Activated T-helper 1 cell treated with anti-CD3 and anti-CD28 coated beads, Interleukin-12 subunit alpha, Interleukin-12 subunit beta, Interleukin-2, Interleukin-4 antibody, amounts not matched to agents 30 ng/mL and 10 ng/mL and 1 ng/mL, durations not matched to agents 14 hours and 24 hours and 36 hours (primary cell): ENCODE data around the gene ELP2. TPM values are rescaled to one million over a fixed set of nuclear protein-coding genes. Genes with fewer than 3 reads are reported as not detected.
A peak's percentile ranks its signal among the peaks of the same experiment; 100 is the strongest.
"Not testable (repeated sequence)": the region's sequence is repeated elsewhere in the genome, so short reads cannot be mapped to it uniquely, and the experiment has no call there.

ENCODE experiments used
- DNase-seq: peaks from one replicate; pipeline ENCODE4 v3.0.0; 2021; ENCODE audit warnings: low spot score
- H3K27ac Mint-ChIP-seq: one replicate; pipeline ENCODE4 v1.8.0; 2021; ENCODE audit warnings: mild to moderate bottlenecking, mixed read lengths
- H3K27me3 Mint-ChIP-seq: one replicate; pipeline ENCODE4 v1.8.0; 2022; ENCODE audit warnings: mild to moderate bottlenecking, moderate library complexity, mixed read lengths; ENCODE audit not compliant: insufficient read depth
- H3K36me3 Mint-ChIP-seq: one replicate; pipeline ENCODE4 v1.8.0; 2021; ENCODE audit warnings: low read depth, mixed read lengths
- H3K4me1 Mint-ChIP-seq: one replicate; pipeline ENCODE4 v1.8.0; 2021; ENCODE audit warnings: low read depth, mixed read lengths
- H3K4me3 Mint-ChIP-seq: one replicate; pipeline ENCODE4 v1.8.0; 2021; ENCODE audit warnings: mild to moderate bottlenecking, moderate library complexity, mixed read lengths
- H3K9me3 Mint-ChIP-seq: one replicate; pipeline ENCODE4 v1.8.0; 2021; ENCODE audit warnings: mixed read lengths
- intact Hi-C: fragments of 100-400 bp; cut with micrococcal nuclease; formaldehyde crosslinking; loops from one replicate; pipeline ENCODE4 v1.15.1; 2024
- total RNA-seq: library from RNA; stranded (reverse); gene quantifications from 2 replicates; pipeline ENCODE4 v1.2.3, GENCODE V29; 2022

The ELP2 gene
- total RNA-seq, 1 donor from 2014 or later = 97.1 TPM

GRCh38 chr18:36104749-36105148 is 24.9 kb upstream of the ELP2 start:
- Mint-ChIP-seq H3K4me1 (no peaks in the 10 kb centered on the region), H3K27me3 (peaks cover 4% of the 10 kb centered on the region), H3K36me3 (peaks cover 5% of the 10 kb centered on the region), H3K4me3 (no peak overlapping the region), H3K9me3 (no peaks in the 10 kb centered on the region), H3K27ac (no peak overlapping the region)
- no peak for DNase-seq
- intact Hi-C loops = no loop called here

DNA sequence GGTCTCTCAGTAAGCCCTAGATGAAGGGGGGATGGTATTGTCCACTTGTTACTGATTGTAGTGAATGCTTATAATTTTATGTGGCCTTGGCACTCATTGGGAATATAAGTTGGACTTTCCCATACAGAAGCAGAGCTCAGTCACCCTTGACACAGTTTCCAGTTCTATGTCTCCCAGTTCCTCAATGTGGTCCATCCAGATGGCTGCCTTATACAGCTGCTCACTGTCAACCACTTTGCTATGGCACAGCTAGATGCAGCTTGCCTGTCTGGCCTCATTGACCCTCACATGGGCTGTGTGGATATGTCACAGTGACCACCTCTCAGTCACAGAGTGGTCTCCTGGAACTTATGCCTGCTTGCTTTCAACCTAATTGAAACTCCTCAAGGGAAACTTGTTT is 22.2 kb upstream of the ELP2 start:
- Mint-ChIP-seq H3K4me3 (no peak overlapping the region), H3K27me3 (peaks cover 4% of the 10 kb centered on the region)

DNA sequence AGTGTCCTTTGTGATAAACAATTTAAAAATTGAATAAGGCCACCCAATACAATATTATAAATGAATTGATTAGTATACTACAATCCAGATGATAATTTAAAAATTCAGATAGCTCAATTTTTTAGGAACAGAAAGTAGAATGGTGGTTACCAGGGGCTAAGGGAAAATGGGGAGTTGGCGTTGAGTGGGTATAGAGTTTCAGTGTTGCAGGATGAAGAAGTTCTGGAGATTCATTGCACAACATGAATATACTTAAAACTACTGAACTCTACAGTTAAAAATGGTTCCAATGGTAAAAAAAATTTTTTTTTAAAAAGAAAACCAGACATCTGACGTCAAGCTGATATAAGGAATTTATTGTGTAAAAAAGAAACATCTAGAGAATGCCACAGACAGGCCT is 21.5 kb upstream of the ELP2 start:
- H3K9me3 Mint-ChIP-seq = no peaks in the 10 kb centered on the region
- H3K36me3 Mint-ChIP-seq = peaks cover 23% of the 10 kb centered on the region
- H3K4me1 Mint-ChIP-seq = no peaks in the 10 kb centered on the region
- peaks cover 4% of the 10 kb centered on the region for H3K27me3 Mint-ChIP-seq
- DNase-seq = no peak
- no peak overlapping the region for H3K4me3 Mint-ChIP-seq
- intact Hi-C loops = no loop called here
- no peak overlapping the region for H3K27ac Mint-ChIP-seq

More for the DNA sequence above, 22.2 kb upstream of the ELP2 start:
- Mint-ChIP-seq H3K4me1 (no peaks in the 10 kb centered on the region), H3K27ac (no peak overlapping the region), H3K9me3 (no peaks in the 10 kb centered on the region), H3K36me3 (peaks cover 20% of the 10 kb centered on the region)
- intact Hi-C loops = no loop called here
- no peak for DNase-seq

DNA sequence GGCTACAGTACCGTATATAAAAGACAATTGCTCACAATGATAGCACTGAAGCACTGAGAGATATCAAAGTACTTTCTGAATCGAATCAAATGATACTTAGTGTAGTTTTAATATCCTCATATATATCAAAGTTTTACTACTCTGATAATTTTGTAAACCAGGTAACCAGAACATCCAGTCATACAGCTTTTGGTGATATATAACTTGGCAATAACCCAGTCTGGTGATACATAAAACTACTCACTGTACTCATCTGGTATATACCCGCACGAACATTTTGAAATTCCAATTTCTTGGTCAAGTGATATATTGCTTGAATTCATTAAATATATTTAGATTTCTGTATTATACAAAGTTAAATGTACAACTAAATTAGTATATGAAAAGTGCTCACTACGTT is 21.1 kb upstream of the ELP2 start:
- intact Hi-C loops = no loop called here
- H3K36me3 Mint-ChIP-seq = peaks cover 24% of the 10 kb centered on the region
- H3K4me1 Mint-ChIP-seq = no peaks in the 10 kb centered on the region
- H3K4me3 Mint-ChIP-seq = no peak overlapping the region
- DNase-seq = no peak
- H3K9me3 Mint-ChIP-seq = no peaks in the 10 kb centered on the region
- H3K27ac Mint-ChIP-seq = no peak overlapping the region
- peaks cover 4% of the 10 kb centered on the region for H3K27me3 Mint-ChIP-seq

DNA sequence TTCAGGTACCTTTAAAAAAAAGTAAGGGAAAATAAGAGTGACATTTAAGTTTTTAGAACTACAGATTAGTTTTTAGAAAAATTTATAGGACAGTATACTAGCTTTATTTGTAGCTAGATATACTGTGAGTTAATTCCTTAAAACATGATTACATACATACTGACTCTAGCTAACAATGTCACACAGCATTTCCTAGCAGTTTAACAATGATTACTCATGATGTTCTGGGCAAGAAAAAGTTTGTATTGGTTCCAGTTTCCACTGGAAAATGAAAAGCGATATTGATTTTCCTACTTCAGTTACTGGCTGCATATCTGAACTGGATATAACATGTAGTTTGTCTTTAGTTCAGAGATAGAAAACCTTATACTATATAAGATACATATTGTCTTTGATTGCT is 20.0 kb upstream of the ELP2 start:
- Mint-ChIP-seq H3K4me3 (no peak overlapping the region), H3K27me3 (peaks cover 2% of the 10 kb centered on the region), H3K27ac (no peak overlapping the region), H3K36me3 (peaks cover 29% of the 10 kb centered on the region), H3K4me1 (no peaks in the 10 kb centered on the region), H3K9me3 (no peaks in the 10 kb centered on the region)
- intact Hi-C loops = no loop called here
- DNase-seq = no peak

DNA sequence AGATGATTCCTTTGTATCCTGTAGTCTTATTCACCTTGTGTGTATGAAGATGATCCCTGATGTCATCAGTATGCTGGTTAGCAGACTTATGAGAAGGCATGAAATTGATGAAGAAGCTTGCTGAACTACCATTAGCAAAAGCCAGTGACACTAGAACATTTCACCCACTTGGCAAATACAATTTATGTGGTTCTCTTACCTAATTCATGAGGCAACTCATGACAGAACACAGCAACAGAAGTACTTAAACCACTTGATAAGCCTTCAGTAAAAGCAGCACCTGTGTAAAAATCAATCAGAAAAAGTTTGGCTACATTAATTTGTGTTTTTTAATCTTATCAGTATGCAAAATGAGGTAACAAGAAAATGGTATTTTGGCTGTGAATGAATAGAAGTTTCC is 17.4 kb upstream of the ELP2 start:
- Mint-ChIP-seq H3K36me3 (peaks cover 41% of the 10 kb centered on the region), H3K27me3 (no peaks in the 10 kb centered on the region), H3K27ac (no peak overlapping the region), H3K4me3 (no peak overlapping the region), H3K4me1 (no peaks in the 10 kb centered on the region), H3K9me3 (no peaks in the 10 kb centered on the region)
- DNase-seq = no peak
- intact Hi-C loops = no loop called here

DNA sequence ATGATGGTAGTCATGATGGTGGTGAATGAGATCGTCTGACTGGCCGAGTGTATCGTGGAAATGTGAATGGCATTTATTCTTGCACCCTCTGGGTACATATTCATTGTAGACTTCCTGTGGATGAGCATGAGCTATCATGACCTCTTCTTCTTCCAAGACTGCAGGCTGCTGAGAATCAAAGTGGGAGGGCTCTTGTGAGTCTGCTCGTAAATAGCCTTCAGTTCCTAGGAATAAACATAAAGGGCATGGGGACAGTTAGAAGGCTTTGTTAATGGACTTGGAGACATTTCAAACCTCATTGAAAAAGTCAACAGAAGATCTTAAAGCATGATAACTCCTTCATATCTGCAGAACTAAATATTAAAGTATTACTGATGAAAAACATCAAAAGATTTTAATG is 15.4 kb upstream of the ELP2 start:
- Mint-ChIP-seq H3K27me3 (no peaks in the 10 kb centered on the region), H3K9me3 (no peaks in the 10 kb centered on the region), H3K36me3 (peaks cover 46% of the 10 kb centered on the region), H3K4me3 (no peak overlapping the region), H3K27ac (no peak overlapping the region), H3K4me1 (no peaks in the 10 kb centered on the region)
- intact Hi-C loops = no loop called here
- DNase-seq = no peak

DNA sequence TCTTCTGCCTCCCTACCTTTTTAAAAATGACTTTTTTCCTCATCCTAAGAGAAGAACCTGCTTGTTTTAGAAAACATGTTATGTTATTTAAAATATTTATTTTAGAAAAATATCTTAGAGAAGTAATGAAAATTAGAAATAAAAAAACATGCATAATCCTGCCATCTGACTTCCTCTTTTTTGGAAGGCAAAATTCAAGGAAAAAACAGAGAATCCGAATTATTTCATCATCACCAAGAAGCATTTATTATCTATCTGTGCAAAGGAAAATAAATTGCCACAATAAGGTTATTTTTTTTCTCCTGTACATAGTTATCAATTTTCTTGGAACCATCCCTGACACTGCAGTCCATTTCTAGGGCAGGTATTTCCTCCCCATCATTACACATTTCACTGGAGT is 15.0 kb upstream of the ELP2 start:
- Mint-ChIP-seq H3K27ac (no peak overlapping the region), H3K27me3 (no peaks in the 10 kb centered on the region), H3K4me1 (no peaks in the 10 kb centered on the region), H3K9me3 (no peaks in the 10 kb centered on the region), H3K36me3 (peaks cover 45% of the 10 kb centered on the region), H3K4me3 (no peak overlapping the region)
- DNase-seq = no peak
- intact Hi-C loops = no loop called here

DNA sequence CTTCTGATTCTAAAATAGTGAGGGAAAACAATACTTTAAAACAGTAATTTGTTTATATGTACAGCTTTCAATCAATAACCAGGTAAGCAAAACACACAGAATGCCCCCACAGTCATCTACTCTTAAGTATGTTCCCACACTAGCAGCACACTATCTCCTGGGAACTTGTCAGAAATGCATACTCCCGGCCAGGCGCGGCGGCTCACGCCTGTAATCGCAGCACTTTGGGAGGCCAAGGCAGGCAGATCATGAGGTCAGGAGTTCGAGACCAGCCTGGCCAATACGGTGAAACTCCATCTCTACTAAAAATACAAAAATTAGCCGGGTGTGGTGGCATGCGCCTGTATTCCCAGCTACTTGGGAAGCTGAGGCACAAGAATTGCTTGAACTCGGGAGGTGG is 12.9 kb upstream of the ELP2 start:
- H3K4me1 Mint-ChIP-seq, intact Hi-C loops, H3K27me3 Mint-ChIP-seq, H3K27ac Mint-ChIP-seq, H3K9me3 Mint-ChIP-seq, H3K4me3 Mint-ChIP-seq, DNase-seq: not testable (repeated sequence)
- peaks cover 46% of the 10 kb centered on the region for H3K36me3 Mint-ChIP-seq

- Mint-ChIP-seq H3K4me1 (peaks cover 2% of the 10 kb centered on the region), H3K27ac (no peak overlapping the region), H3K9me3 (no peaks in the 10 kb centered on the region), H3K4me3 (no peak overlapping the region), H3K27me3 (no peaks in the 10 kb centered on the region), H3K36me3 (peaks cover 48% of the 10 kb centered on the region)
- DNase-seq = no peak
- intact Hi-C loops = no loop called here
These were observed 9.4 kb upstream of the ELP2 start for GRCh38 chr18:36120297-36120696.

DNA sequence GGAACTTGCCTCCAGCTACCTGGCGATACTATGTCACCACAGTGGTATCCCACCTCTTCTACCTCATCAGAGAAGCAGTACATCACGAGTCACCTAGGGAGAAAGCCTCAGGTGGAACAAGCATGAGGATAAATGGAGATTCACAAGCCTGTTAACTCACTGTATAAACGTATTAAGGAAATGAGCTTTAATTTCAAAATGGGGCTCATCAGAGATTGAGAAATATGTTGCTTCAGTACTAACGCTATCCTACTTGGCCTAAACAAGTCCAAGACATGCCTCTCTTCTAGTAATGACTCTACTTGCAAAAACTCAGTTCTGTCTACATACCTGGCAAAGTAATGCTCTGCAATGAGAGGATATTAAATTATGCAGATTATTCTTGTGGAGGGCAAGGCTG is 4.9 kb upstream of the ELP2 start:
- Mint-ChIP-seq H3K4me1 (peaks cover 29% of the 10 kb centered on the region), H3K9me3 (no peaks in the 10 kb centered on the region), H3K27me3 (no peaks in the 10 kb centered on the region), H3K36me3 (peaks cover 44% of the 10 kb centered on the region), H3K27ac (no peak overlapping the region), H3K4me3 (no peak overlapping the region)
- intact Hi-C loops = loop anchor here (5.0 kb wide), 2 partner anchors 148 to 543 kb away; partner anchors contain the start of gene GALNT1
- DNase-seq = no peak

DNA sequence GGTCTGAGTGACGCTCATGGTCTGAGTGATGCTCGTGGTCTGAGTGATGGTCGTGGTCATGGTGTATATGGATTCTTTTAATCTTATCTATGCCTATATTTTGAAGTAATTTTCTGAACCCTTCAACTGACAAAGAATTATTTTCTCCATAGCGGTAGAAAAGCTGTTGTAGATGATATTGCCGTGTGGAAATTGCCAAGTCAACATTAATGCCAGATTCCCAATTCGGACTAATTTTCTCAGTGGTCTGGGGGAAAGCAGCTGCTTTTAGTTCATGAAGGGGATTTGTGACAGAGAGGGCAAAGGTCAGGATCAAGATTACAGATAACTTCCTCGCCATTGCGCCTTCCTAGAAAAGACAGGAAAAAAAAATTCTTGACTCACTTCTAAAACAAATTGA is 3.0 kb upstream of the ELP2 start:
- intact Hi-C loops = loop anchor here (5.0 kb wide), 2 partner anchors 149 to 544 kb away; partner anchors contain the start of gene GALNT1
- peak overlapping the region; percentile 6 for H3K4me3 Mint-ChIP-seq
- no peak for DNase-seq
- peaks cover 39% of the 10 kb centered on the region for H3K36me3 Mint-ChIP-seq
- no peak overlapping the region for H3K27ac Mint-ChIP-seq
- no peaks in the 10 kb centered on the region for H3K9me3 Mint-ChIP-seq
- peaks cover 40% of the 10 kb centered on the region for H3K4me1 Mint-ChIP-seq
- no peaks in the 10 kb centered on the region for H3K27me3 Mint-ChIP-seq

- Mint-ChIP-seq H3K27me3 (no peaks in the 10 kb centered on the region), H3K36me3 (peaks cover 33% of the 10 kb centered on the region), H3K27ac (peak overlapping the region; percentile 91), H3K4me1 (peaks cover 53% of the 10 kb centered on the region), H3K4me3 (peak overlapping the region; percentile 89), H3K9me3 (no peaks in the 10 kb centered on the region)
- no peak for DNase-seq
- intact Hi-C loops = loop anchor here (2.0 to 5.0 kb wide), 6 partner anchors 15 to 1149 kb away; partner anchors contain the start of genes GALNT1 and ZNF397
These were observed 1.7 kb upstream of the ELP2 start for GRCh38 chr18:36127836-36128529.

DNA sequence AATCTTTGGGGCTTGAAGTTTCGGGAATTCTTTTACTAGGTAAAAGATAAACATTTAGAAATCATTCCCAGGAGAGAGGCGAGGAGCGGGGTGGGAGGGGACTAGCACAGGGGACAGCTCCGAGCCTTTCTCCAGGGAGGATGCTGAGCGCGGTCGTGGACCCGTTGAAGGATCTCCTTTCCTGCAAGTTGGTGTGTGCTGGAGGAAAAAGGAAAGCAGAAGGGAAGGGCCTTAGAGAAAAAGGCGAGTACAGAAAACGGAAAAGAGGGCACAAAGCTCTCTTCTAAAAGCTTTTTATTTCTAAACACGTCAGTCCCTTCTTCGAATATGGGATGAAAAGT is 1.2 kb upstream of the ELP2 start:
- Mint-ChIP-seq H3K4me3 (peak overlapping the region; percentile 89), H3K4me1 (peaks cover 53% of the 10 kb centered on the region), H3K27me3 (no peaks in the 10 kb centered on the region), H3K9me3 (no peaks in the 10 kb centered on the region), H3K36me3 (peaks cover 32% of the 10 kb centered on the region), H3K27ac (peak overlapping the region; percentile 91)
- no peak for DNase-seq
- intact Hi-C loops = loop anchor here (2.0 to 5.0 kb wide), 6 partner anchors 14 to 1150 kb away; partner anchors contain the start of genes GALNT1 and ZNF397
